ENCODE measurements around the gene FUNDC2. TPM values are rescaled to one million over a fixed set of nuclear protein-coding genes. Genes with fewer than 3 reads are reported as not detected.
A peak's percentile ranks its signal among the peaks of the same experiment; 100 is the strongest.

Gene FUNDC2
- total RNA-seq, 2 donors from 2014 or later: 268 to 283 TPM

DNA sequence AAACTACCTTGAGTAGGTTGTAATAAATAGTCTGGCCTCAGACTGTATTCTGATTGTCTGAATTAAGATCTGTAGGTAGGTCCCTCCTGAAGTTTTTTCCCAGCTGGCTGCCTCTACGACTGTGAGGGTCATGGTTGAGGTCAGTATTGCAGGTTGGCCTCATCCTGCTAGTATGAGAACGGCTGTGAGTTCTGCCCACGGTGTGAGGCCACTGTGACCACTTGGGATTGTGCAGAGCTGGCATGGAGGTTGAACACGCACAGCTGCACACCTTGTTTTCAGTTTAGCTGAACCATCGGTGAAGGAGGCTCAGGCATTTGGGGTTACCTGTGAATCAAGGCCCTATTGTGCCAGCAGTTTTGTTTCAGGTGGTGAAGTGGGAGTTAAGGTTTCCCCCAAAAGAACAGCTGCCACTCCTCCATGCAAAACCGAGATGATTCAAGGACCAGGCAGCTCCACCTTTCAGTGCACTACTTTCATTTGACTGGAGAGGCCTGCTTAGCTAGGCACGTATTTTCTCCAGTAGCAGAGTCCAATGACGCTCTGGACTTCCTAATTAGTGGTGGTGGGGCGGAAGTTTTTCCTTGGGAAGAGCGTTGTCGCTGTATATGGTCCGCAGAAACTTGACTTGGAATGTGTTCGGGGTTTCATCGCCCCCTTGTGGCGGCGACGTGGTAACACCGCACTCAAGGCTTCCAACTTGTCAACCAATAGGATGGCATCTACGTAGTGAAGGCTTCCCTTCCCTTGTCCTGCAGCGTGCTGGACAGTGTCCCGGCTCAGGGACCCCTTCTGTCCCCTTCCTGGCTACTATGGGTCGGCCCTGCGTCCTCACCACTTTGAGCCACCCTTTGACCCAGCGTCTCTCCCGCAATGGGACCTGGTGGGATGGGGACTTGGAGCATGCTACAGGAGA is 30.5 kb downstream of the FUNDC2 start:
- intact Hi-C loops (cut with DNase I): loop anchor here (5.0 to 10.0 kb wide), 2 partner anchors 62 to 75 kb away; no protein-coding TSS in a partner anchor
- DNase-seq (peak; percentile 59), ATAC-seq (peak; percentile 87 to 93)

DNA sequence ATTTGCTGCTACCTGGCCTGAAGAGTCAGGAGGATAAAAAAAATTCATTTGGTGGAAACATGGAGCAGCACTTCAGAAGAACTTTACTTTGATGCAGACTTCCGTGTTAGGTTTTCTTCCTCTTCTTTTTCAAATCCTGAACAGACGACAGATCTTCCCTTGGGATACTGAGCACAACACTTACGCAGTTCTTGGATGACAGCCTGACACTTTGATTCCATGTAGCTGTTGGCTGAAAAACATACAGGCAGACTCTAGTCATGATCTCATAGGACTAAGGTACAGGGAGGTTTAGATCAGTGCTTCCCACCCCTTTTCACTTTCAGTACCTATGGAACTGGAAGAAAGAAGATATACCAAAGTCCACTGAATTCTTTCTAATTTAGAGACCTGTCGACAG is 35.1 kb downstream of the FUNDC2 start:
- intact Hi-C loops (cut with DNase I): no loop called here
- ATAC-seq (no peak), DNase-seq (no peak)

DNA sequence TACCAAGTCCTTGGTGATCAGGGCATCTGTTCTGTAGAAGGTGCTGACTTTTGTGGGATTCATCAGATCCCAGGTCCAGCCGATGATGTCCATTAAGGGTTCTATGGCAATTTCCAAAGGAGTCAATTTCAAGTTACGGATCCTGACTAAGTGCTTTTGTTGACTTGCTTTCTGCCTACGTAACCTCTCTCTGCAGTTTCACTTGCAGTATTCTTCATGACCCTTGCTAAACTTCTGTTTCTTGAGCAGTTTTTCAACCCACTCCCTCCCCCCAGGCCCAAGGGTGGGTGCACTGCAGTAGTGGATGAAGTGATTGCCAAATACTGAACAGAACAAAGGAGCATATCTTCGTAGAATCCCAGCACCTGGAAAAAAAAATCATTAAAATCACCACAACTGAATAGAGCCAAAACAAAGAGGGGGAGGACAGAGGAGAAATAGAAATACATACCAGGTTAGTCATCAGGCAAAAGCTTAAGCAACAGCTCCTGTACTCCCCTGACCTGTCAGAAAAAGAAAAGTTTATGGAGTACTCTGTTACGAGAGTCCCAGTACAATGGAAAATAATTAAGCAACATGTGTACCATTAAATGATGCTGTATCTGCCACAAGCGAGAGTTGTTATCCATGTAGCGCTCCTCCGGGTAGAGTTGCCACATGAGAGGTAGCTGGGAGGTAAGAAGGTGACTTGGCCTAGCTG is 38.5 kb downstream of the FUNDC2 start:
- DNase-seq (no peak), ATAC-seq (peak in 1 of 2 donors; percentile 78)
- intact Hi-C loops (cut with DNase I): no loop called here

DNA sequence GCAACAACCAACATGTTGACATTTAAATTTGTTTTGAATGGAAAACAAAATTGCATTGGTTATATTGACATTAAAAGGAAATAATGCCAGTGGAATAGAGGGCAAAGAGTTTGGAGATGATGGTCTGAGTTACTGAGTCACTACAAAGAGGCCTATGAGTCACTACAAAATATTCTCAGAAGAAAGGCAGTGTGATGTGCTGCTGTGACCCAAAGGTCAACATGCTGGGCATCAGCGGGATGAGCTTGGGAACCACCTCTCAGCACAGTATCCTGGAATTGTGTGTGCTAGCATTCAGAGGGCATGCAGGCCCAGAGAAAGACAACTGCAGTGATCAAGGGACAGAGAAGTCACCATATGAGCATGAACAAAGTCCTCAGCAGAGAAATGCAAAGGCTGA is 41.5 kb downstream of the FUNDC2 start:
- intact Hi-C loops (cut with DNase I): no loop called here

GRCh38 chrX:155069414-155069813 is 42.8 kb downstream of the FUNDC2 start:
- no peak for DNase-seq
- intact Hi-C loops (cut with DNase I): no loop called here
- ATAC-seq: no peak

More for the DNA sequence above, 41.5 kb downstream of the FUNDC2 start:
- ATAC-seq: peak in 1 of 2 donors; percentile 12
- no peak for DNase-seq

DNA sequence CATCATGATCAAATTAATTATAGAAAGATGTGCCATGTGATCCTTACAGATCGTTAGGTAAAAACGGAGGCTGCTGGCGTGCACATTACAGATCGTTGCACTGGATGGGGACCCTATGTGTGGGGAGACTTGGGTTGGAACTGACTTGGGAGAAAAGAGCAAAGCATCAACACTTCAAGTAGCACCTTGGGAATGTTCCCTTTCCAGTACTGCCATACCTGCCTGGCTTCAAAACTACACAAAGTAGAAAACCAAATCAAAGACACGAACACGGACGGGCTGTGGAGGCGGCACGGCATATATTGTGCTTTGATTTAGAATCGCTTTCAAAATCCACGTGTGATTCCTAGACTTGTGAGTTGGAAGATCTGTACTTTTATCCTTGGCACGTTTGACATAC is 43.4 kb downstream of the FUNDC2 start:
- DNase-seq (no peak), ATAC-seq (no peak)
- intact Hi-C loops (cut with DNase I): no loop called here

GRCh38 chrX:155070663-155070974 is 44.0 kb downstream of the FUNDC2 start:
- intact Hi-C loops (cut with DNase I): no loop called here
- ATAC-seq (peak in 1 of 2 donors; percentile 16), DNase-seq (no peak)

- DNase-seq (peak; percentile 84), ATAC-seq (peak; percentile 95 to 97)
- intact Hi-C loops (cut with DNase I): no loop called here
Measured at GRCh38 chrX:155070975-155071693, 44.5 kb downstream of the FUNDC2 start, which contains the start of the genes BRCC3, CMC4 and MTCP1. Gene BRCC3, plus strand, starts transcription at chrX:155071508. Its CDS starts 20 bp downstream, at chrX:155071528. Gene CMC4, minus strand, starts transcription at chrX:155071136. Its CDS starts 7,113 bp downstream, at chrX:155064023. Gene MTCP1, minus strand, starts transcription at chrX:155071136. Its CDS starts 5,126 bp downstream, at chrX:155066010.

- DNase-seq (no peak), ATAC-seq (peak; percentile 3 to 12)
- intact Hi-C loops (cut with DNase I): no loop called here
Measured at GRCh38 chrX:155071694-155072280, 45.1 kb downstream of the FUNDC2 start.

DNA sequence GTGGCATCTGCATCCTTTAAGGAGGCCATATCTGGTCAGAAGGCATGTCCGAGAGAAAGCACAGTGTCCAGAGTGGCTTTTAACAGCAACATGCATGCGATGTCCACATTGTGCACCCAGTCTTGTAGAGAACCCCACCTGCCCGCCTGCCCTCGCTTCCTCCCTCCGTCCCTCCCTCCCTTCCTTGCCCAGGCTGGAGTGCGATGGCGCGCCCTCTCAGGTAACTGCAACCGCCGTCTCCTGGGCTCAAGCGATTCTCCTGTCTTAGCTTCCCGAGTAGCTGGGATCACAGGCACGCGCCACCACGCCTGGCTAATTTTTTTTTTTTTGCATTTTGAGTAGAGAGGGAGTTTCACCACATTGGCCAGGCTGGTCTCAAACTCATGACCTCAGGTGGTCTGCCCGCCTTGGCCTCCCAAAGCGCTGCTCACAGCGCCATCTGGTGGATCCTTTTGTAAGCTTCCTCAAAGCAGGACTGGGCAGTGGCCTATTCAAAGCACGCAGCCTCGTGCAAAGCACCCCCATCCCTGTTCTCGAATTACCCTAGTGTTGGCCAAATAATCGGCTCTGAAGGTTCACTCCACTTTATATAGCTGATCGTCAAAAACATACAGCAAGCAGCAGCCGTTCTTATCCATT is 59.7 kb downstream of the FUNDC2 start:
- intact Hi-C loops (cut with DNase I): no loop called here
- DNase-seq (peak; percentile 31), ATAC-seq (peak; percentile 47 to 57)

- DNase-seq (peak; percentile 19), ATAC-seq (no peak)
- intact Hi-C loops (cut with DNase I): no loop called here
Measured at GRCh38 chrX:155086961-155087735, 60.5 kb downstream of the FUNDC2 start.

GRCh38 chrX:155094468-155095061 is 67.9 kb downstream of the FUNDC2 start:
- intact Hi-C loops (cut with DNase I): loop anchor here in 1 of 2 donors (5.0 kb wide), 1 partner anchor 723 kb away; no protein-coding TSS in a partner anchor
- no peak for DNase-seq
- peak; percentile 43 to 55 for ATAC-seq

- DNase-seq (no peak), ATAC-seq (no peak)
- intact Hi-C loops (cut with DNase I): loop anchor here in 1 of 2 donors (10.0 kb wide), 1 partner anchor 109 kb away; the partner anchor contains the start of gene VBP1
Measured at GRCh38 chrX:155105919-155106318, 79.3 kb downstream of the FUNDC2 start.

- intact Hi-C loops (cut with DNase I): loop anchor here in 1 of 2 donors (10.0 kb wide), 1 partner anchor 106 kb away; the partner anchor contains the start of gene VBP1
- no peak for ATAC-seq
Measured at GRCh38 chrX:155108427-155108826, 81.8 kb downstream of the FUNDC2 start.

More at GRCh38 chrX:155108427-155108826, 81.8 kb downstream of the FUNDC2 start:
- no peak for DNase-seq

All from left cardiac atrium (tissue), 4 donors.